Common myeloid progenitor, CD34-positive (primary cell): ENCODE measurements around the gene DRG2.

Experiments used
- CTCF ChIA-PET: fragments of 350-600 bp; sonication (Branson Sonifier 250); formaldehyde crosslinking; loops from one replicate; lab custom pipeline; 2021; ENCODE audit warnings: antibody characterized with exemption; lab: Charles Lee
- POLR2A ChIA-PET: fragments of 350-600 bp; sonication (Branson Sonifier 250); formaldehyde crosslinking; loops from one replicate; lab custom pipeline; 2021; ENCODE audit warnings: antibody characterized with exemption; lab: Charles Lee
- DNase-seq, 3 donors: peaks; one replicate each; pipeline versions ENCODE4 v3.0.0 to v3.0.0-alpha.2; 2013
- H3K27ac ChIP-seq, 2 experiments: 1 replicate in 1 of 2; 2 replicates in 1 of 2; pipeline ENCODE4 v1.7.0; 2013; ENCODE audit warnings: inconsistent platforms in 2 of 2, low read length in 2 of 2, mild to moderate bottlenecking in 2 of 2, low read depth in 1 of 2, moderate library complexity in 1 of 2; ENCODE audit not compliant: severe bottlenecking in 2 of 2, insufficient read depth in 1 of 2, poor library complexity in 1 of 2
- H3K27me3 ChIP-seq, 5 experiments: replicated peaks in 2 of 5; 1 replicate in 3 of 5; 2 replicates in 2 of 5; pipeline versions ENCODE4 v1.6.1 to v1.7.0; 2013; ENCODE audit warnings: low read length in 4 of 5, mild to moderate bottlenecking in 2 of 5, moderate library complexity in 2 of 5, inconsistent platforms in 1 of 5; ENCODE audit not compliant: insufficient read depth in 5 of 5, control insufficient read depth in 4 of 5
- H3K36me3 ChIP-seq, 4 experiments: 1 replicate in 2 of 4; 2 replicates in 2 of 4; pipeline versions ENCODE4 v1.6.1 to v1.7.0; 2013; ENCODE audit warnings: low read length in 3 of 4, control low read depth in 1 of 4, mild to moderate bottlenecking in 1 of 4; ENCODE audit not compliant: control insufficient read depth in 4 of 4, insufficient read depth in 4 of 4
- H3K4me1 ChIP-seq, 4 experiments: 1 replicate in 3 of 4; 2 replicates in 1 of 4; pipeline versions ENCODE4 v1.6.1 to v1.7.1; 2013; ENCODE audit warnings: low read length in 3 of 4, mild to moderate bottlenecking in 3 of 4, control low read depth in 1 of 4, inconsistent platforms in 1 of 4, moderate library complexity in 1 of 4; ENCODE audit not compliant: control insufficient read depth in 4 of 4, insufficient read depth in 4 of 4; ENCODE audit errors: control extremely low read depth in 1 of 4
- H3K4me3 ChIP-seq, 7 experiments: 1 replicate in 4 of 7; 2 replicates in 3 of 7; pipeline versions ENCODE4 v1.5.1 to v1.7.0; 2013; ENCODE audit warnings: mild to moderate bottlenecking in 7 of 7, low read length in 6 of 7, moderate library complexity in 6 of 7, inconsistent platforms in 2 of 7, low read depth in 2 of 7, control low read depth in 1 of 7; ENCODE audit not compliant: insufficient read depth in 4 of 7, control insufficient read depth in 1 of 7; ENCODE audit errors: extremely low read depth in 1 of 7
- H3K9me3 ChIP-seq, 5 experiments: 1 replicate in 4 of 5; 2 replicates in 1 of 5; pipeline versions ENCODE4 v1.6.1 to v1.7.1; 2013; ENCODE audit warnings: low read length in 4 of 5, mild to moderate bottlenecking in 2 of 5, inconsistent platforms in 1 of 5, low read depth in 1 of 5, moderate library complexity in 1 of 5; ENCODE audit not compliant: control insufficient read depth in 4 of 5, insufficient read depth in 2 of 5; ENCODE audit errors: control extremely low read depth in 1 of 5
- WGBS: methylation state at CpG from one replicate; pipeline ENCODE4 v1.1.5; 2013; ENCODE audit not compliant: insufficient coverage; 5-methylcytosine and 5-hydroxymethylcytosine counted together

DRG2 gene

GRCh38 chr17:18107061-18107790 is 19.5 kb downstream of the DRG2 start:
- CTCF ChIA-PET: interaction anchor here (0.6 to 0.8 kb wide), 2 partner anchors 75 to 178 kb away, joined by 3 read pairs; no protein-coding TSS in a partner anchor
- POLR2A ChIA-PET: no interaction called here
- WGBS: 96% methylated on average over 10 of the region's 14 CpGs
- Histone ChIP-seq H3K4me3 (no peak overlapping the region), H3K36me3 (peaks cover 0 to 43% (median 24%) of the 10 kb centered on the region in 4 experiments), H3K9me3 (no peaks in the 10 kb centered on the region), H3K4me1 (peaks cover 0 to 13% (median 12%) of the 10 kb centered on the region in 4 experiments), H3K27ac (no peak overlapping the region), H3K27me3 (no peaks in the 10 kb centered on the region)
- DNase-seq: no peak

GRCh38 chr17:18107971-18108370 is 20.2 kb downstream of the DRG2 start:
- DNase-seq: no peak
- no peak overlapping the region for H3K4me3 ChIP-seq
- no peaks in the 10 kb centered on the region for H3K9me3 ChIP-seq
- H3K36me3 ChIP-seq: peaks cover 0 to 43% (median 24%) of the 10 kb centered on the region in 4 experiments
- peaks cover 0 to 7% (median 6%) of the 10 kb centered on the region in 4 experiments for H3K4me1 ChIP-seq
- no peak overlapping the region for H3K27ac ChIP-seq
- H3K27me3 ChIP-seq: no peaks in the 10 kb centered on the region
- 74% methylated on average over 3 of the region's 6 CpGs for WGBS
- CTCF ChIA-PET: no interaction called here
- POLR2A ChIA-PET: no interaction called here

- no peak within 1 kb of the TSS for H3K27ac ChIP-seq
- ChIA-PET POLR2A (no interaction called here), CTCF (no interaction called here)
- no peak within 1 kb of the TSS for H3K4me3 ChIP-seq
- H3K9me3 ChIP-seq: no peaks in the 10 kb centered on the region
- peaks cover 0 to under 1% (median 0%) of the 10 kb centered on the region in 4 experiments for H3K4me1 ChIP-seq
- no peaks in the 10 kb centered on the region for H3K27me3 ChIP-seq
- peaks cover 0 to 41% (median 24%) of the 10 kb centered on the region in 4 experiments for H3K36me3 ChIP-seq
- no peak for DNase-seq
- WGBS: 95% methylated on average over 13 of the region's 17 CpGs
Measured at GRCh38 chr17:18108401-18109312, 20.9 kb downstream of the DRG2 start, which contains the start of gene MYO15A. MYO15A (plus strand) TSS chr17:18108756; CDS start chr17:18118801, 10,045 bp downstream.

- no peak for DNase-seq
- H3K36me3 ChIP-seq: peaks cover 0 to 28% (median 14%) of the 10 kb centered on the region in 4 experiments
- no peaks in the 10 kb centered on the region for H3K4me1 ChIP-seq
- H3K27me3 ChIP-seq: no peaks in the 10 kb centered on the region
- ChIA-PET CTCF (interaction anchor here (1.0 to 1.9 kb wide), 2 partner anchors 21 to 43 kb away, joined by 3 to 6 read pairs; no protein-coding TSS in a partner anchor), POLR2A (interaction anchor here (0.6 to 0.8 kb wide), 2 partner anchors 9 to 39 kb away, joined by 3 to 4 read pairs; no protein-coding TSS in a partner anchor)
- H3K27ac ChIP-seq: no peak overlapping the region
- no peak overlapping the region for H3K4me3 ChIP-seq
- no peaks in the 10 kb centered on the region for H3K9me3 ChIP-seq
- WGBS: 98% methylated on average over 5 of the region's 10 CpGs
Measured at GRCh38 chr17:18109935-18110485, 22.3 kb downstream of the DRG2 start.

- no peak for DNase-seq
- ChIA-PET POLR2A (no interaction called here), CTCF (interaction anchor here (1.9 kb wide), 1 partner anchor 22 kb away, joined by 6 read pairs; no protein-coding TSS in a partner anchor)
- H3K27me3 ChIP-seq: no peaks in the 10 kb centered on the region
- H3K4me3 ChIP-seq: no peak overlapping the region
- 94% methylated on average over 2 of the region's 4 CpGs for WGBS
- no peaks in the 10 kb centered on the region for H3K9me3 ChIP-seq
- no peak overlapping the region for H3K27ac ChIP-seq
- peaks cover 0 to 21% (median 10%) of the 10 kb centered on the region in 4 experiments for H3K36me3 ChIP-seq
- H3K4me1 ChIP-seq: no peaks in the 10 kb centered on the region
Measured at GRCh38 chr17:18110636-18111145, 22.9 kb downstream of the DRG2 start.

- 98% methylated on average over 5 of the region's 6 CpGs for WGBS
Measured at GRCh38 chr17:18111330-18111971, 23.7 kb downstream of the DRG2 start.

More at GRCh38 chr17:18111330-18111971, 23.7 kb downstream of the DRG2 start:
- POLR2A ChIA-PET: no interaction called here
- CTCF ChIA-PET: no interaction called here
- Histone ChIP-seq H3K4me1 (no peaks in the 10 kb centered on the region), H3K27me3 (no peaks in the 10 kb centered on the region), H3K27ac (no peak overlapping the region), H3K4me3 (no peak overlapping the region), H3K9me3 (no peaks in the 10 kb centered on the region), H3K36me3 (peaks cover 0 to 13% (median 7%) of the 10 kb centered on the region in 4 experiments)
- DNase-seq: no peak
